Measurements from ENCODE around the gene KCNK5. TPM values are rescaled to one million over a fixed set of nuclear protein-coding genes. Genes with fewer than 3 reads are reported as not detected.

The KCNK5 gene
- total and polyA plus RNA-seq, 4 donors, result 6.0 to 22.0 (median 16.1) TPM

- DNase-seq, result peak in 1 of 3 donors; percentile 11
- peak; percentile 41 for ATAC-seq (ENCODE audit: insufficient read depth, low FRiP score)
- TF ChIP-seq CTCF (IDR thresholded peaks at IDR 0.05; ENCODE audit: control extremely low read depth, extremely low read depth), result no peak
Observed at GRCh38 chr6:39251406-39251805, 22.1 kb upstream of the KCNK5 start.

GRCh38 chr6:39250507-39250906 is 21.2 kb upstream of the KCNK5 start:
- TF ChIP-seq CTCF (IDR thresholded peaks at IDR 0.05; ENCODE audit: control extremely low read depth, extremely low read depth), result no peak
- no peaks in the 10 kb centered on the region for H3K36me3 ChIP-seq (ENCODE audit: control insufficient read depth in 4 of 4, insufficient read depth in 4 of 4, low read length in 4 of 4)
- H3K9ac ChIP-seq (ENCODE audit: insufficient read depth in 1 of 2, low read length in 2 of 2), result no peak overlapping the region
- H3K4me3 ChIP-seq, result no peak overlapping the region
- H3K9me3 ChIP-seq (ENCODE audit: control insufficient read depth in 4 of 4, insufficient read depth in 3 of 4, low read length in 3 of 4), result no peaks in the 10 kb centered on the region
- ATAC-seq (ENCODE audit: insufficient read depth, low FRiP score) (no peak), DNase-seq (no peak)
- no peaks in the 10 kb centered on the region for H3K27me3 ChIP-seq (ENCODE audit: control insufficient read depth in 3 of 3, insufficient read depth in 3 of 3, low read length in 2 of 3)
- peaks cover 0 to 1% (median 0%) of the 10 kb centered on the region in 5 donors for H3K4me1 ChIP-seq (ENCODE audit: control insufficient read depth in 5 of 5, insufficient read depth in 5 of 5, low read length in 5 of 5)
- H3K27ac ChIP-seq (ENCODE audit: low read depth in 1 of 2, low read length in 1 of 2), result no peak overlapping the region

More at GRCh38 chr6:39251406-39251805, 22.1 kb upstream of the KCNK5 start:
- Histone ChIP-seq H3K9ac (ENCODE audit: insufficient read depth in 1 of 2, low read length in 2 of 2) (no peak overlapping the region), H3K4me3 (no peak overlapping the region), H3K27me3 (ENCODE audit: control insufficient read depth in 3 of 3, insufficient read depth in 3 of 3, low read length in 2 of 3) (no peaks in the 10 kb centered on the region), H3K27ac (ENCODE audit: low read depth in 1 of 2, low read length in 1 of 2) (no peak overlapping the region), H3K9me3 (ENCODE audit: control insufficient read depth in 4 of 4, insufficient read depth in 3 of 4, low read length in 3 of 4) (no peaks in the 10 kb centered on the region), H3K36me3 (ENCODE audit: control insufficient read depth in 4 of 4, insufficient read depth in 4 of 4, low read length in 4 of 4) (no peaks in the 10 kb centered on the region), H3K4me1 (ENCODE audit: control insufficient read depth in 5 of 5, insufficient read depth in 5 of 5, low read length in 5 of 5) (peaks cover 0 to 1% (median 0%) of the 10 kb centered on the region in 5 donors)
- WGBS, 2 donors, result 32 to 55% methylated on average over 8 of the region's 8 CpGs

- ATAC-seq (ENCODE audit: insufficient read depth, low FRiP score) (no peak), DNase-seq (no peak)
- no peak overlapping the region for H3K4me3 ChIP-seq
- no peaks in the 10 kb centered on the region for H3K9me3 ChIP-seq (ENCODE audit: control insufficient read depth in 4 of 4, insufficient read depth in 3 of 4, low read length in 3 of 4)
- H3K27ac ChIP-seq (ENCODE audit: low read depth in 1 of 2, low read length in 1 of 2), result no peak overlapping the region
- H3K27me3 ChIP-seq (ENCODE audit: control insufficient read depth in 3 of 3, insufficient read depth in 3 of 3, low read length in 2 of 3), result no peaks in the 10 kb centered on the region
- H3K9ac ChIP-seq (ENCODE audit: insufficient read depth in 1 of 2, low read length in 2 of 2), result no peak overlapping the region
- WGBS, 2 donors, result 100% methylated on average over 1 of the region's 1 CpG
- no peak for TF ChIP-seq CTCF (IDR thresholded peaks at IDR 0.05; ENCODE audit: control extremely low read depth, extremely low read depth)
- H3K36me3 ChIP-seq (ENCODE audit: control insufficient read depth in 4 of 4, insufficient read depth in 4 of 4, low read length in 4 of 4), result no peaks in the 10 kb centered on the region
- H3K4me1 ChIP-seq (ENCODE audit: control insufficient read depth in 5 of 5, insufficient read depth in 5 of 5, low read length in 5 of 5), result peaks cover 0 to 1% (median 0%) of the 10 kb centered on the region in 5 donors
Observed at GRCh38 chr6:39249278-39249677, 20.0 kb upstream of the KCNK5 start.

GRCh38 chr6:39247667-39248194 is 18.5 kb upstream of the KCNK5 start:
- Histone ChIP-seq H3K36me3 (ENCODE audit: control insufficient read depth in 4 of 4, insufficient read depth in 4 of 4, low read length in 4 of 4) (no peaks in the 10 kb centered on the region), H3K27me3 (ENCODE audit: control insufficient read depth in 3 of 3, insufficient read depth in 3 of 3, low read length in 2 of 3) (no peaks in the 10 kb centered on the region), H3K9ac (ENCODE audit: insufficient read depth in 1 of 2, low read length in 2 of 2) (no peak overlapping the region), H3K27ac (ENCODE audit: low read depth in 1 of 2, low read length in 1 of 2) (no peak overlapping the region), H3K9me3 (ENCODE audit: control insufficient read depth in 4 of 4, insufficient read depth in 3 of 4, low read length in 3 of 4) (no peaks in the 10 kb centered on the region), H3K4me1 (ENCODE audit: control insufficient read depth in 5 of 5, insufficient read depth in 5 of 5, low read length in 5 of 5) (peaks cover 0 to 1% (median 0%) of the 10 kb centered on the region in 5 donors), H3K4me3 (no peak overlapping the region)
- DNase-seq, result no peak
- ATAC-seq (ENCODE audit: insufficient read depth, low FRiP score), result no peak
- WGBS, 2 donors, result 92 to 94% methylated on average over 5 of the region's 5 CpGs
- no peak for TF ChIP-seq CTCF (IDR thresholded peaks at IDR 0.05; ENCODE audit: control extremely low read depth, extremely low read depth)
